ENCODE data around the gene PDGFRB. TPM values are rescaled to one million over a fixed set of nuclear protein-coding genes. Genes with fewer than 3 reads are reported as not detected.

Gene PDGFRB
- total RNA-seq, 1 donor = 531 TPM

GRCh38 chr5:150172145-150172544 is 16.5 kb upstream of the PDGFRB start:
- Histone ChIP-seq H3K9me3 (ENCODE audit: low read depth, low read length) (no peaks in the 10 kb centered on the region), H3K27me3 (ENCODE audit: insufficient read depth, low read length) (no peaks in the 10 kb centered on the region), H3K4me3 (ENCODE audit: insufficient read depth, low read length) (no peak overlapping the region), H4K20me1 (ENCODE audit: insufficient read depth, low read length) (no peaks in the 10 kb centered on the region), H3K4me1 (ENCODE audit: insufficient read depth, low read length) (no peaks in the 10 kb centered on the region), H3K36me3 (ENCODE audit: insufficient read depth, low read length) (no peaks in the 10 kb centered on the region), H3K4me2 (ENCODE audit: insufficient read depth, low read length) (no peak overlapping the region), H2AFZ (ENCODE audit: low read length) (no peak overlapping the region), H3K27ac (ENCODE audit: low read depth, low read length) (no peak overlapping the region), H3K79me2 (ENCODE audit: insufficient read depth, low read length) (no peaks in the 10 kb centered on the region)
- no peak for DNase-seq (ENCODE audit: insufficient read length, low spot score, missing footprints)
- TF ChIP-seq CTCF (IDR thresholded peaks at IDR 0.05; ENCODE audit: extremely low read depth, low read depth, low read length) = no peak

GRCh38 chr5:150168864-150169263 is 13.2 kb upstream of the PDGFRB start:
- no peaks in the 10 kb centered on the region for H3K79me2 ChIP-seq (ENCODE audit: insufficient read depth, low read length)
- H3K27ac ChIP-seq (ENCODE audit: low read depth, low read length) = no peak overlapping the region
- TF ChIP-seq CTCF (IDR thresholded peaks at IDR 0.05; ENCODE audit: extremely low read depth, low read depth, low read length) = no peak
- peaks cover 3% of the 10 kb centered on the region for H3K4me1 ChIP-seq (ENCODE audit: insufficient read depth, low read length)
- no peak overlapping the region for H3K4me3 ChIP-seq (ENCODE audit: insufficient read depth, low read length)
- DNase-seq (ENCODE audit: insufficient read length, low spot score, missing footprints) = no peak
- no peak overlapping the region for H3K4me2 ChIP-seq (ENCODE audit: insufficient read depth, low read length)
- no peaks in the 10 kb centered on the region for H3K9me3 ChIP-seq (ENCODE audit: low read depth, low read length)
- no peaks in the 10 kb centered on the region for H3K27me3 ChIP-seq (ENCODE audit: insufficient read depth, low read length)
- no peak overlapping the region for H2AFZ ChIP-seq (ENCODE audit: low read length)
- H4K20me1 ChIP-seq (ENCODE audit: insufficient read depth, low read length) = no peaks in the 10 kb centered on the region
- H3K36me3 ChIP-seq (ENCODE audit: insufficient read depth, low read length) = no peaks in the 10 kb centered on the region

- Histone ChIP-seq H3K4me3 (ENCODE audit: insufficient read depth, low read length) (no peak overlapping the region), H3K4me2 (ENCODE audit: insufficient read depth, low read length) (no peak overlapping the region), H3K79me2 (ENCODE audit: insufficient read depth, low read length) (no peaks in the 10 kb centered on the region), H4K20me1 (ENCODE audit: insufficient read depth, low read length) (no peaks in the 10 kb centered on the region), H3K4me1 (ENCODE audit: insufficient read depth, low read length) (peaks cover 9% of the 10 kb centered on the region), H3K9me3 (ENCODE audit: low read depth, low read length) (no peaks in the 10 kb centered on the region), H2AFZ (ENCODE audit: low read length) (no peak overlapping the region), H3K27ac (ENCODE audit: low read depth, low read length) (no peak overlapping the region), H3K27me3 (ENCODE audit: insufficient read depth, low read length) (no peaks in the 10 kb centered on the region), H3K36me3 (ENCODE audit: insufficient read depth, low read length) (no peaks in the 10 kb centered on the region)
- peak; percentile 21 for TF ChIP-seq CTCF (IDR thresholded peaks at IDR 0.05; ENCODE audit: extremely low read depth, low read depth, low read length)
- no peak for DNase-seq (ENCODE audit: insufficient read length, low spot score, missing footprints)
Observed at GRCh38 chr5:150167908-150168307, 12.3 kb upstream of the PDGFRB start.

GRCh38 chr5:150167512-150167850 is 11.8 kb upstream of the PDGFRB start:
- Histone ChIP-seq H3K79me2 (ENCODE audit: insufficient read depth, low read length) (no peaks in the 10 kb centered on the region), H3K9me3 (ENCODE audit: low read depth, low read length) (no peaks in the 10 kb centered on the region), H3K27ac (ENCODE audit: low read depth, low read length) (no peak overlapping the region), H3K4me1 (ENCODE audit: insufficient read depth, low read length) (peaks cover 9% of the 10 kb centered on the region), H3K36me3 (ENCODE audit: insufficient read depth, low read length) (no peaks in the 10 kb centered on the region), H3K27me3 (ENCODE audit: insufficient read depth, low read length) (no peaks in the 10 kb centered on the region), H3K4me3 (ENCODE audit: insufficient read depth, low read length) (no peak overlapping the region), H2AFZ (ENCODE audit: low read length) (no peak overlapping the region), H4K20me1 (ENCODE audit: insufficient read depth, low read length) (no peaks in the 10 kb centered on the region), H3K4me2 (ENCODE audit: insufficient read depth, low read length) (no peak overlapping the region)
- DNase-seq (ENCODE audit: insufficient read length, low spot score, missing footprints) = no peak
- TF ChIP-seq CTCF (IDR thresholded peaks at IDR 0.05; ENCODE audit: extremely low read depth, low read depth, low read length) = no peak
